Omental fat pad (tissue), 4 donors: ENCODE data around the gene CEP290. TPM values are rescaled to one million over a fixed set of nuclear protein-coding genes. Genes with fewer than 3 reads are reported as not detected.

Experiments
- ATAC-seq: fragments of 150-250 bp; one replicate; pipeline ENCODE4 v1.9.1; 2016; ENCODE audit warnings: mild to moderate bottlenecking, moderate library complexity; ENCODE audit not compliant: low FRiP score
- DNase-seq: peaks from one replicate; pipeline ENCODE4 v3.0.0-alpha.2; 2019; ENCODE audit warnings: low spot score
- total RNA-seq, 4 donors: library from RNA; depleted of rRNA; stranded (reverse); fragments of >200 nt; gene quantifications; one replicate each; pipeline ENCODE4 v1.1.0, GENCODE V29; 2016
- TF ChIP-seq, protein P1 (sequence below), 3 donors: fragments of 450-650 bp; IDR thresholded peaks; one replicate each; pipeline ENCODE4 v1.5.1; 2016 to 2017; ENCODE audit warnings: antibody characterized with exemption in 3 of 3, mild to moderate bottlenecking in 3 of 3, moderate library complexity in 2 of 3

Gene CEP290
- total RNA-seq, 4 donors from 2014 or later = 11.3 to 18.9 (median 14.7) TPM

DNA sequence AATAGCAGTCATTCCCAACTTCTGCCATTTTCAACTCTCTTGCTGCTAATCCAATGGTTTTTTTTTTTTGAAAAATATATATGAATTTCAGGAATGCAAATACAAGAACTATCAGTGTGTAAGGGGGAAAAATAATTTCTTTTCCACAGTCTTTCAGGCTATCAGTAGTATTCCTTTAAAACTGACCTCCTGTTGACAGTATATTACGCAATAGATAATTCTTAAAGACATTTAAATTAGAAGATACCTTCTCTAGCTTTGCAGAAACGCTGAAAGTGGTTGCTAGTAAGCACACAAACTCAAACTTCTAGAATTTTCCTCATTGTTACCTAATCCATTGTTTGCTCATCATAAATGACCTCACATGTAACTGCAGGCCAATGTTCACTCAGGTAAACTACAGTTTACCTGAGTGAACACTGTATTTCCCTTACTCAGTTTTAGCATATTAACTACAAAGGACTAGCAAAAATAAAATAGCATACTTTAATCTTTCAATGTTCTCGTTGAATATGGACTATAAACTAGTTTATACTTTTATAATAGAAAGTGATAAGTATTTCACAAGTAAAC lies 112.7 kb downstream of the CEP290 start, which contains the start of gene C12orf50:
TSS of gene C12orf50 (minus strand) at position 309 of the 573 bp plus-strand sequence. CDS start 2,439 bp downstream, outside the sequence.
- DNase-seq (no peak), ATAC-seq (no peak)
- TF ChIP-seq, protein P1, sequence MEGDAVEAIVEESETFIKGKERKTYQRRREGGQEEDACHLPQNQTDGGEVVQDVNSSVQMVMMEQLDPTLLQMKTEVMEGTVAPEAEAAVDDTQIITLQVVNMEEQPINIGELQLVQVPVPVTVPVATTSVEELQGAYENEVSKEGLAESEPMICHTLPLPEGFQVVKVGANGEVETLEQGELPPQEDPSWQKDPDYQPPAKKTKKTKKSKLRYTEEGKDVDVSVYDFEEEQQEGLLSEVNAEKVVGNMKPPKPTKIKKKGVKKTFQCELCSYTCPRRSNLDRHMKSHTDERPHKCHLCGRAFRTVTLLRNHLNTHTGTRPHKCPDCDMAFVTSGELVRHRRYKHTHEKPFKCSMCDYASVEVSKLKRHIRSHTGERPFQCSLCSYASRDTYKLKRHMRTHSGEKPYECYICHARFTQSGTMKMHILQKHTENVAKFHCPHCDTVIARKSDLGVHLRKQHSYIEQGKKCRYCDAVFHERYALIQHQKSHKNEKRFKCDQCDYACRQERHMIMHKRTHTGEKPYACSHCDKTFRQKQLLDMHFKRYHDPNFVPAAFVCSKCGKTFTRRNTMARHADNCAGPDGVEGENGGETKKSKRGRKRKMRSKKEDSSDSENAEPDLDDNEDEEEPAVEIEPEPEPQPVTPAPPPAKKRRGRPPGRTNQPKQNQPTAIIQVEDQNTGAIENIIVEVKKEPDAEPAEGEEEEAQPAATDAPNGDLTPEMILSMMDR (IDR thresholded peaks at IDR 0.05) = no peak

DNA sequence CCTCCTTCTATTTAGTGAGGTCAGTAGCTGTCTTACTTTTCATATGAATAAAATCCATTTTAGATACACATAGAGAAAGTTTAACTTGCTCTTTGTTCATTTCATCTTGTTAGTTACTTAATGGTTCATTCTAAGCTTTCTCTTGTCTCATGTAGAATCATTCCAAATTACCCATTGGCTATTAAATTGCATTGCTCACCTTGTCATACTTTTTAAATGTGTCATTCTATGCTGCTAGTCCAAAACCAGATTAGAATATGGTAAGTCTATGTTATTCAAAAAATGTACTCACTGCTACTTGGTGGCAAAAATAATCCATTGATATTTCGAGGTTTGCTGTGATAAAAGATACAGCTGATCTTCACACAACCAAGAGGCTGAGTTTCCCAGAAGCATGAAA lies 115.7 kb downstream of the CEP290 start:
- TF ChIP-seq, protein P1 (IDR thresholded peaks at IDR 0.05) = no peak
- DNase-seq = no peak
- ATAC-seq = no peak

DNA sequence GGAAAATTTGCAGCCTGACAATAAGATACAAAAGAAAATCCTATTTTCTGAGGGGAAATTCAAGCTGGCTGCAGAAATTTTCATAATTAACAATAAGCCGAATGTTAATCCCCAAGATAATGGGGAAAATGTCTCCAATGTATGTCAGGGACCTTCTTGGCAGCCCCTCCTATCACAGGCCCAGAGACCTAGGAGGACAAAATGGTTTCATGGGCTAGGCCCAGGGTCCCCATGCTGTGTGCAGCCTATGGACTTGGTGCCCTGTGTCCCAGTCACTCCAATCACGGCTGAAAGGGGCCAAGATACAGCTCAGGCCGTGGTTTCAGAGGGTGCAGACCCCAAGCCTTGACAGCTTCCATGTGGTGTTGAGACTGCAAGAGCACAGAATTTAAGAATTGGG lies 123.9 kb downstream of the CEP290 start:
- ATAC-seq (no peak), DNase-seq (no peak)
- TF ChIP-seq, protein P1 (IDR thresholded peaks at IDR 0.05) = no peak

DNA sequence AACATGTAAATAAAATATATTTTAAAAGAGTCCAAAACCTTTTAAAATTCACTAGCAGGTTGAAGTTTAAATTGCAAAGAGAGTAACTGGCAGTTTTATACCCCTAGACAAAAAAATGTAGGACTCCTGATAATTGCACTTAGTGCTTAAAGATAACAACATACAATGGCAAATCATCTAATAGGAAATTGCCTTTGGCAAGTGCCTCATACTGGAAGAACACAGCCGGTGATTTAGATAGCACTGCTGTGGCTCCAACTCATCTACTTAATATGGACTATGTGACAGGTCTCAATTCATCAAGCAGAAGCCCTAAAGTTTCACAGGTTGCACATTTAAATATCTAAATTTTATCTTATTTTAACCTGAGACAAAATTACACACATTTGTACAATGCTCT lies 126.1 kb downstream of the CEP290 start:
- ATAC-seq (no peak), DNase-seq (no peak)
- TF ChIP-seq, protein P1 (IDR thresholded peaks at IDR 0.05) = no peak

DNA sequence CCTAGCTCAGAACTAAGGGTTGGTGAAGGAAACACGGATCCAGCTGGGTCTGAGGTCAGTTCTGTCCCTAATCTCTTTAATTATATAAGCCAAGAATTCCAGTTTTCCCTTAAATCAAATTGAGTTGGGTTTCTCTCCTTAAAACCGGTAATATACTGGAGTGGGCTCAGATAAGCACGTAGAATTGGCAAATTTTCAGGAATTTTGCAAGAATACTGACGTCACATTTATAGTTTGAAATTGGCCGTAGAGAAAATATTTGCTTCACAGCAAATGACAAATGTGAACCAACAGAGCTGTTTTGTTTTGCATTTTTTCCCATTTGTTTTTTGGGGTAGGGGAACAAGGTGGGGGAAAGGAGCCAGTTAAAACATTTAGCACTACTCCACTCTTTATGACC lies 130.1 kb downstream of the CEP290 start:
- TF ChIP-seq, protein P1 (IDR thresholded peaks at IDR 0.05) = no peak
- ATAC-seq = no peak

DNA sequence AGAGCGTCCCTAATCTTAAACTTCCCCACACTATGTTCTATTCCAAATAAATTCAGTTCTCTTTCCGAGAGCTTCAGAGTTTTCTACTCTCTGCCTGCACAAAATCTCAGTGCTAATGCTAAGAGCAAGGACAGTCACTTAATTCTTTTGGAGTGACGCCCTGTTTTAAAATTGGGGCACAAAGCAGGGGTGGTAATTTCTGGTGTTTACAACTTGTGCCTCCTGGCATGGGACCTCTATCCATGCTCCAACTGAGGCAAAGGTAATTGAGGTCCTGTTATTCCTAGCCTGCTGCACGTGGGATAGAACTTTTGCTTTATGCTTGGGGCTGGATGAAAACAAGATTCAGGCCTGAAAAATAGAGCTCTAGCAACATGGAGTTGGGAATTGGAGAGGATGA lies 135.5 kb downstream of the CEP290 start:
- ATAC-seq = no peak
- no peak for DNase-seq
- TF ChIP-seq, protein P1 (IDR thresholded peaks at IDR 0.05) = no peak

More for the DNA sequence above, 130.1 kb downstream of the CEP290 start:
- no peak for DNase-seq

DNA sequence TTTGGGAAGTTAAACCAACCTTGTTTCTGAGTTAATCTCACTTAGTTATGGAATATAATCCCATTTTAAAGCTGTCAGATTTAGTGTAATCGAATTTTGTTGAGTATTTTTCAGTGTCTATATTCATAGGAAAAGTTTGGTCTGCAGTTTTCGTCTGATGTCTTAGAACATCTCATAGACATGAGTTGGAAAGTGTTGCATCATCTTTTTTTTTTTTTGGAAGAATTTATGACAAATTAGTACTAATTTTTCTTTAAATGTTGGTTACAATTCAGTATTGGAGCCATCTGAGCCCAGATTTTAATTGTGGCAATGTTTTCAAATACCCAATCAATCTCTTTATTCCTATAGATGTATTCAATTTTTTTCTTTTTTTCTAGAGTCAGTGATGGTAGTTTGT lies 140.6 kb downstream of the CEP290 start:
- TF ChIP-seq, protein P1 (IDR thresholded peaks at IDR 0.05) = no peak
- DNase-seq (no peak), ATAC-seq (no peak)
